ENCODE results near the gene MAF. TPM values are rescaled to one million over a fixed set of nuclear protein-coding genes. Genes with fewer than 3 reads are reported as not detected.

The MAF gene
- total RNA-seq, 2 donors from 2014 or later: 10.9 to 31.3 TPM

- 90 to 92% methylated on average over 7 of the region's 7 CpGs for WGBS, 2 donors
- DNase-seq (peak in 1 of 4 donors; percentile 6), ATAC-seq (no peak)
- Histone ChIP-seq H3K9me3 (no peaks in the 10 kb centered on the region), H3K4me3 (no peak overlapping the region), H3K36me3 (replicated peaks in 1 of 2; ENCODE audit: insufficient read depth in 1 of 2, low read depth in 2 of 2) (no peaks in the 10 kb centered on the region), H3K27me3 (no peaks in the 10 kb centered on the region), H3K27ac (no peak overlapping the region), H3K4me1 (no peaks in the 10 kb centered on the region)
- no peak for TF ChIP-seq POLR2A (IDR thresholded peaks at IDR 0.05)
- no peak for TF ChIP-seq CTCF (IDR thresholded peaks at IDR 0.05)
- intact Hi-C loops (cut with DNase I): no loop called here
Observed at GRCh38 chr16:79618692-79619050, 18.1 kb upstream of the MAF start.

GRCh38 chr16:79618041-79618691, 17.6 kb upstream of the MAF start:
- Histone ChIP-seq H3K9me3 (no peaks in the 10 kb centered on the region), H3K4me3 (no peak overlapping the region), H3K27ac (no peak overlapping the region), H3K4me1 (no peaks in the 10 kb centered on the region), H3K27me3 (no peaks in the 10 kb centered on the region), H3K36me3 (replicated peaks in 1 of 2; ENCODE audit: insufficient read depth in 1 of 2, low read depth in 2 of 2) (no peaks in the 10 kb centered on the region)
- DNase-seq: no peak
- ATAC-seq: no peak
- intact Hi-C loops (cut with DNase I): no loop called here
- TF ChIP-seq CTCF (IDR thresholded peaks at IDR 0.05) (no peak), POLR2A (IDR thresholded peaks at IDR 0.05) (no peak)
- WGBS, 2 donors: 74 to 85% methylated on average over 5 of the region's 5 CpGs

GRCh38 chr16:79613009-79613408, 12.5 kb upstream of the MAF start:
- no peak overlapping the region for H3K4me3 ChIP-seq
- WGBS, 2 donors: 69 to 78% methylated on average over 4 of the region's 4 CpGs
- H3K27me3 ChIP-seq: no peaks in the 10 kb centered on the region
- intact Hi-C loops (cut with DNase I): no loop called here
- no peaks in the 10 kb centered on the region for H3K9me3 ChIP-seq
- H3K4me1 ChIP-seq: no peaks in the 10 kb centered on the region
- H3K27ac ChIP-seq: no peak overlapping the region
- TF ChIP-seq CTCF (IDR thresholded peaks at IDR 0.05): no peak
- TF ChIP-seq POLR2A (IDR thresholded peaks at IDR 0.05): no peak
- no peak for DNase-seq
- ATAC-seq: no peak
- no peaks in the 10 kb centered on the region for H3K36me3 ChIP-seq (replicated peaks in 1 of 2; ENCODE audit: insufficient read depth in 1 of 2, low read depth in 2 of 2)

- no peak for TF ChIP-seq POLR2A (IDR thresholded peaks at IDR 0.05)
- no peak for TF ChIP-seq CTCF (IDR thresholded peaks at IDR 0.05)
- 67 to 85% methylated on average over 2 of the region's 2 CpGs for WGBS, 2 donors
- H3K9me3 ChIP-seq: no peaks in the 10 kb centered on the region
- H3K27me3 ChIP-seq: no peaks in the 10 kb centered on the region
- no peaks in the 10 kb centered on the region for H3K4me1 ChIP-seq
- intact Hi-C loops (cut with DNase I): no loop called here
- ATAC-seq: no peak
- DNase-seq: no peak
- H3K36me3 ChIP-seq (replicated peaks in 1 of 2; ENCODE audit: insufficient read depth in 1 of 2, low read depth in 2 of 2): no peaks in the 10 kb centered on the region
- H3K4me3 ChIP-seq: no peak overlapping the region
- H3K27ac ChIP-seq: no peak overlapping the region
Observed at GRCh38 chr16:79612207-79612606, 11.7 kb upstream of the MAF start.

GRCh38 chr16:79610771-79611170, 10.2 kb upstream of the MAF start:
- no peaks in the 10 kb centered on the region for H3K27me3 ChIP-seq
- no peaks in the 10 kb centered on the region for H3K36me3 ChIP-seq (replicated peaks in 1 of 2; ENCODE audit: insufficient read depth in 1 of 2, low read depth in 2 of 2)
- intact Hi-C loops (cut with DNase I): no loop called here
- no peaks in the 10 kb centered on the region for H3K9me3 ChIP-seq
- TF ChIP-seq CTCF (IDR thresholded peaks at IDR 0.05) (no peak), POLR2A (IDR thresholded peaks at IDR 0.05) (no peak)
- ATAC-seq (no peak), DNase-seq (no peak)
- no peak overlapping the region for H3K4me3 ChIP-seq
- H3K27ac ChIP-seq: no peak overlapping the region
- 73 to 89% methylated on average over 4 of the region's 4 CpGs for WGBS, 2 donors
- no peaks in the 10 kb centered on the region for H3K4me1 ChIP-seq

Data from body of pancreas (tissue), 4 donors.